Activated naive CD4-positive, alpha-beta T cell treated with anti-CD3 and anti-CD28 coated beads, Interleukin-2, amount 10 ng/mL, durations not matched to agents 7 days and 5 days (primary cell): Measurements from ENCODE around the gene CFAP221.
A peak's percentile ranks its signal among the peaks of the same experiment; 100 is the strongest.

Experiments
- CTCF ChIA-PET: fragments of 350-600 bp; sonication (Branson Sonifier 250); formaldehyde crosslinking; loops from one replicate; lab custom pipeline; 2021; ENCODE audit warnings: antibody characterized with exemption; lab: Charles Lee
- DNase-seq: peaks from one replicate; pipeline ENCODE4 v3.0.0-alpha.2; 2020
- H3K27ac Mint-ChIP-seq: one replicate; pipeline ENCODE4 v1.8.0; 2021; ENCODE audit warnings: mild to moderate bottlenecking, moderate library complexity, mixed read lengths
- H3K27me3 Mint-ChIP-seq: one replicate; pipeline ENCODE4 v1.8.0; 2021; ENCODE audit warnings: mild to moderate bottlenecking, mixed read lengths
- H3K36me3 Mint-ChIP-seq: one replicate; pipeline ENCODE4 v1.8.0; 2021; ENCODE audit warnings: mixed read lengths
- H3K4me1 Mint-ChIP-seq: one replicate; pipeline ENCODE4 v1.8.0; 2021; ENCODE audit warnings: mixed read lengths
- H3K4me3 Mint-ChIP-seq: one replicate; pipeline ENCODE4 v1.8.0; 2021; ENCODE audit warnings: mild to moderate bottlenecking, moderate library complexity, mixed read lengths
- H3K9me3 Mint-ChIP-seq: one replicate; pipeline ENCODE4 v1.8.0; 2021; ENCODE audit warnings: mixed read lengths

The CFAP221 gene

DNA sequence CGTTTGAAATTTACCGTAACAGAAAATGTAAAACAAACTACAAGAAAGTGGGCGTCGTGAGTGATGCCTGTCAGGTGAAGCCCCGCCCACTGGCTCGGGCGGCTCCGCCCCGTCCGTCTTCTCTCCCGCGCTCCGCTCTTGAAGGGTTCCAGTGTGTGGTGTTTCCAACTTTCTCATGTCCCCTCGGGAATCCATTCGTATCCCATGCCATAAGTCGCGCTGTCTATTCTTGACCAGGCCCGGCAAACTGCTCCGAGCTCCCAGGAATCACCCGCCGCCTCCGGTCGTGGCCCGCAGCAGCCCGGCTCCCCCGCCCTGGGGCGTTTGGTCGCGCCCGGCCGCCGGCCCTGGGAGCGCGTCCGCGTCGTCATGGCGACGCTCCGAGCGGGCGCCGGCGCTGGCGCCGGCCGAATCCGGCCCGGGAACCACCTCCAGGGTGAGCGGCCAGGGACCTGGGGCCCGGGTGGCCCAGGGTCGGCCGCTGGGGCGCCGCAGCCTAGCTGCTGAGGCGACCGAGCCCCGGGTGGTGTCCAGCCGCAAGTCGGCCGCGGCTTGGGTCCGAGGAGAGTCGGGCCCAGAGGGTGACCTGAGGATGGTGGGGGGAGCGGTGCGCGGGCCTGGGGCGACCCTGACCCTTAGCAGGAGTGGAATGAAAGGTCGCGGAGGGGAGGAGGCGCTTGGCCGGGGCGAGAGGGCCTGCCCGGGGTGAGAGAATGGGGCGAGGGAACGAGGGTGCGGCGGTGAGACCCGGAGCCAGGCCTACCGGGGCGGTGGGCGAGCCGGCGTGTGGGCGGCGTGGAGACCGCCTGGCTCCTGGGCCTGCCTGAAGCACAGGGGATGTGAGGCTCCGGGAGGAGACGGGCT lies at the start of gene CFAP221:
CFAP221 (plus strand) TSS at position 375 of the 864 bp plus-strand sequence. CDS start 1,683 bp downstream, outside the sequence.
- no peak within 1 kb of the TSS for H3K27ac Mint-ChIP-seq

DNA sequence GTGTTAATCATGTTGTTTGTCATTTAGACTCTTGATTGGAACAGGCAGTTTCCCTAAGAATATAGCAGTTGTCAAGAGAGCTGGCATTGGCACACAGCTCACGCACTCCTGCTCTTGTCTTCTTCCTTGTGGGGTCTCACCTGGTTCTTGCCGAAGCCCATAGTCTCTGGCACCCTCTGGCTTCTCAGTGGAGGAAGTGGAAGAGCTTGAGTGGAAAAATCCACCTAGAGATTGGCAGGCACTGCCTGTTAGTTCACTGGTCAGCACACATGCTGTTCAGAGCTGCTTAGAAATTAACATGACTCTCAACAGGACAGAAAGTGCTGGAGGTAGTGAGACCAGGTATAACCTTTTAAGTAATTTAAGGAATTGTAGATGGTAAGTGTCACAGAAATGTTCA lies 48.3 kb upstream of the CFAP221 start:
- CTCF ChIA-PET, result no interaction called here
- Mint-ChIP-seq H3K27me3 (peaks cover 13% of the 10 kb centered on the region), H3K4me1 (no peaks in the 10 kb centered on the region), H3K27ac (no peak overlapping the region), H3K36me3 (no peaks in the 10 kb centered on the region), H3K4me3 (no peak overlapping the region), H3K9me3 (peaks cover 12% of the 10 kb centered on the region)
- no peak for DNase-seq

More for the DNA sequence above, at the start of gene CFAP221:
- Mint-ChIP-seq H3K4me3 (peak within 1 kb of the TSS; percentile 50), H3K4me1 (peaks cover 7% of the 10 kb centered on the region), H3K9me3 (no peaks in the 10 kb centered on the region), H3K27me3 (peaks cover 63% of the 10 kb centered on the region), H3K36me3 (no peaks in the 10 kb centered on the region)
- CTCF ChIA-PET, result interaction anchor here (0.7 kb wide), 1 partner anchor 68 kb away, joined by 3 read pairs; no protein-coding TSS in a partner anchor
- DNase-seq, result peak; percentile 58

- Mint-ChIP-seq H3K9me3 (peaks cover 15% of the 10 kb centered on the region), H3K36me3 (no peaks in the 10 kb centered on the region), H3K27ac (no peak overlapping the region), H3K27me3 (peaks cover 13% of the 10 kb centered on the region), H3K4me1 (no peaks in the 10 kb centered on the region), H3K4me3 (no peak overlapping the region)
- CTCF ChIA-PET, result no interaction called here
- DNase-seq, result no peak
These were observed 47.6 kb upstream of the CFAP221 start for GRCh38 chr2:119496682-119497081.

GRCh38 chr2:119508756-119509155 lies 35.5 kb upstream of the CFAP221 start:
- CTCF ChIA-PET, result interaction anchor here (0.8 to 0.9 kb wide), 2 partner anchors 9 to 103 kb away, joined by 3 read pairs; no protein-coding TSS in a partner anchor
- Mint-ChIP-seq H3K9me3 (no peaks in the 10 kb centered on the region), H3K4me1 (no peaks in the 10 kb centered on the region), H3K27me3 (peaks cover 9% of the 10 kb centered on the region), H3K4me3 (no peak overlapping the region), H3K27ac (no peak overlapping the region), H3K36me3 (no peaks in the 10 kb centered on the region)
- no peak for DNase-seq

DNA sequence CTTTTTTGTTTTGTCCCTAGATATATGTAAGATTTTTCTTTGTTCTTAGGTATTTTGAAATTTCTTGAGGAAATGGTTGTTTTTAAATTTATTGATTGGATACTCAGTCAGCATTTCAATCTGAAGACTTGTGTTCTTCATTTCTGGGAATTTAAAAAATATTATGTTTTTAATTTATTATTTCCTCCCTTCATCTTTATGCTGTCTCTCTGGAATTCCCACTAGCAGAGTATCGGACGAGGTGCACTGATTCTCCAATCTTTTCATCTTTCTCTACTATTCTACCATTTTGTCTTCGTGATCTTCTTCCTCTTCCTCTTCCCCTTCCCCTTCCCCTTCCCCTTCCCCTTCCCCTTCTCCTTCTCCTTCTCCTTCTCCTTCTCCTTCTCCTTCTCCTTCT lies 32.3 kb upstream of the CFAP221 start:
- Mint-ChIP-seq H3K27ac (no peak overlapping the region), H3K36me3 (no peaks in the 10 kb centered on the region), H3K27me3 (peaks cover 19% of the 10 kb centered on the region), H3K4me3 (no peak overlapping the region), H3K4me1 (no peaks in the 10 kb centered on the region), H3K9me3 (no peaks in the 10 kb centered on the region)
- CTCF ChIA-PET, result no interaction called here
- no peak for DNase-seq

GRCh38 chr2:119512946-119513345 lies 31.3 kb upstream of the CFAP221 start:
- Mint-ChIP-seq H3K27me3 (peaks cover 19% of the 10 kb centered on the region), H3K36me3 (no peaks in the 10 kb centered on the region), H3K9me3 (no peaks in the 10 kb centered on the region), H3K27ac (no peak overlapping the region), H3K4me3 (no peak overlapping the region), H3K4me1 (no peaks in the 10 kb centered on the region)
- DNase-seq, result no peak
- CTCF ChIA-PET, result no interaction called here

GRCh38 chr2:119513832-119514231 lies 30.4 kb upstream of the CFAP221 start:
- Mint-ChIP-seq H3K27me3 (peaks cover 23% of the 10 kb centered on the region), H3K4me3 (no peak overlapping the region), H3K9me3 (no peaks in the 10 kb centered on the region), H3K4me1 (no peaks in the 10 kb centered on the region), H3K27ac (no peak overlapping the region), H3K36me3 (no peaks in the 10 kb centered on the region)
- DNase-seq, result no peak
- CTCF ChIA-PET, result no interaction called here

- no peaks in the 10 kb centered on the region for H3K9me3 Mint-ChIP-seq
- DNase-seq, result no peak
- H3K36me3 Mint-ChIP-seq, result no peaks in the 10 kb centered on the region
- peaks cover 20% of the 10 kb centered on the region for H3K27me3 Mint-ChIP-seq
- H3K27ac Mint-ChIP-seq, result no peak overlapping the region
- H3K4me3 Mint-ChIP-seq, result no peak overlapping the region
- H3K4me1 Mint-ChIP-seq, result no peaks in the 10 kb centered on the region
- CTCF ChIA-PET, result no interaction called here
These were observed 28.1 kb upstream of the CFAP221 start for GRCh38 chr2:119516121-119516520.

DNA sequence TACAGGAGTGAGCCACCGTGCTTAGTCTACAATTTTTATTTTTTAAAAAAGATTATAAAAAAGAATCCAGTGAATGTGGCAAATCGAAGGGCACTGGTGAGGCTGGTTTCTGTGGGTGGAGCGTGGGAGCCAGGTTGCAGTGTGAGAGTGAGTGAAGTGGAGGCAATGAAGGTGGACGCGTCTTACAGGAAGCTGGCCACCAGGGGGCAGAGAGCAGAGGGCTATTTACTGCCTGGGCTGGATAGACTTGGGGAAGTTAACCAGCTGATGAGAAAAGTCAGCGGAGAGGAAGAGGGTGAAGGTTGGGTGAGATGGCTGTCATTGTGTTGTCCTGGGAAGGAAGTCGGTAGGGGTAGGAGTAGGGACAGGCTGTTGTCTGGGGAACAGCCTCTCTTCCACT lies 26.8 kb upstream of the CFAP221 start:
- CTCF ChIA-PET, result interaction anchor here (0.9 kb wide), 2 partner anchors 8 to 11 kb away, joined by 3 to 4 read pairs; no protein-coding TSS in a partner anchor
- Mint-ChIP-seq H3K27ac (no peak overlapping the region), H3K36me3 (no peaks in the 10 kb centered on the region), H3K27me3 (peaks cover 24% of the 10 kb centered on the region), H3K4me3 (no peak overlapping the region), H3K4me1 (no peaks in the 10 kb centered on the region), H3K9me3 (no peaks in the 10 kb centered on the region)
- DNase-seq, result peak; percentile 61

- no peaks in the 10 kb centered on the region for H3K4me1 Mint-ChIP-seq
- peaks cover 34% of the 10 kb centered on the region for H3K27me3 Mint-ChIP-seq
- no peak overlapping the region for H3K27ac Mint-ChIP-seq
- CTCF ChIA-PET, result interaction anchor here (0.7 to 0.9 kb wide), 2 partner anchors 13 to 17 kb away, joined by 3 to 4 read pairs; no protein-coding TSS in a partner anchor
- no peaks in the 10 kb centered on the region for H3K36me3 Mint-ChIP-seq
- no peak overlapping the region for H3K4me3 Mint-ChIP-seq
- H3K9me3 Mint-ChIP-seq, result no peaks in the 10 kb centered on the region
- no peak for DNase-seq
These were observed 25.7 kb upstream of the CFAP221 start for GRCh38 chr2:119518401-119519056.

GRCh38 chr2:119519057-119519408 lies 25.2 kb upstream of the CFAP221 start:
- H3K27me3 Mint-ChIP-seq, result peaks cover 38% of the 10 kb centered on the region
- H3K4me3 Mint-ChIP-seq, result no peak overlapping the region
- CTCF ChIA-PET, result interaction anchor here (0.7 kb wide), 1 partner anchor 17 kb away, joined by 3 read pairs; no protein-coding TSS in a partner anchor
- DNase-seq, result no peak
- H3K27ac Mint-ChIP-seq, result no peak overlapping the region
- no peaks in the 10 kb centered on the region for H3K9me3 Mint-ChIP-seq
- no peaks in the 10 kb centered on the region for H3K4me1 Mint-ChIP-seq
- H3K36me3 Mint-ChIP-seq, result no peaks in the 10 kb centered on the region

DNA sequence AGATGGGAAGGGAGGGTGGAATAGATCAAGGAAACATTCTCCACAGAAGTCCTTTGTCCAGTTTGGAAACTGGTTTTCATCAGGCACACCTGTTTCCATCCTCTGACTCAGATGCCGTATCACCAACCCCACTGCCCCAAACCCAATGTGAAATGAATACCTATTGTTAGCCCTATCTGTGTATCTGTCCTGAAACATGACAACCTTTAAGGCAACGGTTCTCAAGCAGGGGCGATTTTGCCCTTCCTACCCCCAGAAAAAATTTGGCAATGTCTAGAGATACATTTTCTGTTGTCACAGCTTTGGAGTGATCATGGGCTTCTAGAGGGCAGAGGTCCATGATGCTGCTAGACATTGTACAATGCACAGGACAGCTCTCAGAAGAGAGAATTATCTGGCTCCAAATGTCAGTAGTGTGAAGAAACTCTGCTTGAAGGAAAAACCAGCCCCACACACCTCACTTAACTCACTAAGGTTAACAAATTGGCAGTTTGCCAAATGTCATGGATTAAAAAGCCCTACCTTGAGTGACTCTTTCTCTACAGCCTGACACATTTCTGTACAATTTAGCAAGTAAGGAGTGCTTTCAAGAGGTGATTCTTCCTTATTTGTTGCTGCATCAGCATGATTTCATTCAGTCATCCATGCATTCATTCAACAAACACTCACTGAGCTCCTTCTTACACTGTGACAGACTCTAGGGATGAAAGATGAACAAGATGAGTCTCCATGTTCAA lies 23.4 kb upstream of the CFAP221 start:
- H3K4me3 Mint-ChIP-seq, result no peak overlapping the region

GRCh38 chr2:119521433-119522050 lies 22.7 kb upstream of the CFAP221 start:
- CTCF ChIA-PET, result no interaction called here
- DNase-seq, result no peak
- no peaks in the 10 kb centered on the region for H3K4me1 Mint-ChIP-seq
- H3K9me3 Mint-ChIP-seq, result no peaks in the 10 kb centered on the region
- no peak overlapping the region for H3K4me3 Mint-ChIP-seq
- peaks cover 47% of the 10 kb centered on the region for H3K27me3 Mint-ChIP-seq
- H3K36me3 Mint-ChIP-seq, result no peaks in the 10 kb centered on the region
- no peak overlapping the region for H3K27ac Mint-ChIP-seq

More for the DNA sequence above, 23.4 kb upstream of the CFAP221 start:
- Mint-ChIP-seq H3K36me3 (no peaks in the 10 kb centered on the region), H3K4me1 (no peaks in the 10 kb centered on the region), H3K27ac (no peak overlapping the region), H3K27me3 (peaks cover 45% of the 10 kb centered on the region), H3K9me3 (no peaks in the 10 kb centered on the region)
- no peak for DNase-seq
- CTCF ChIA-PET, result no interaction called here

GRCh38 chr2:119522671-119523070 lies 21.6 kb upstream of the CFAP221 start:
- Mint-ChIP-seq H3K27ac (no peak overlapping the region), H3K4me1 (no peaks in the 10 kb centered on the region), H3K27me3 (peaks cover 53% of the 10 kb centered on the region), H3K9me3 (no peaks in the 10 kb centered on the region), H3K36me3 (no peaks in the 10 kb centered on the region), H3K4me3 (no peak overlapping the region)
- CTCF ChIA-PET, result no interaction called here
- no peak for DNase-seq
